MM.1S (cell line): ENCODE data around the gene CHORDC1.

Experiments
- CTCF ChIP-seq: fragments of 300-600 bp; sonication (generic); IDR thresholded peaks from 2 replicates; pipeline ENCODE4 v1.5.1; 2016; ENCODE audit warnings: antibody characterized with exemption, low read length, mixed read lengths
- EZH2phosphoT487 ChIP-seq: fragments of 300-600 bp; sonication (generic); IDR thresholded peaks from 2 replicates; pipeline ENCODE4 v1.6.1; 2018; ENCODE audit warnings: antibody characterized with exemption, low read length

- TF ChIP-seq CTCF (no peak), EZH2phosphoT487 (no peak)
These were observed 42.9 kb downstream of the CHORDC1 start for GRCh38 chr11:90179923-90180322.
